Bronchial epithelial cell (primary cell): ENCODE results near the gene HECA. TPM values are rescaled to one million over a fixed set of nuclear protein-coding genes. Genes with fewer than 3 reads are reported as not detected.

ENCODE experiments used
- DNase-seq: peaks from one replicate; pipeline ENCODE4 v3.0.0-alpha.2; 2010; ENCODE audit warnings: low read depth
- FAIRE-seq: peaks from 2 replicates; lab custom pipeline; 2011; peaks lifted over from hg19 to GRCh38; lab: Jason Lieb, UNC
- H3K27me3 ChIP-seq: 2 replicates; pipeline ENCODE4 v1.5.1; 2011; ENCODE audit warnings: low read length; ENCODE audit not compliant: control insufficient read depth, insufficient read depth
- H3K36me3 ChIP-seq: 2 replicates; pipeline ENCODE4 v1.5.1; 2011; ENCODE audit warnings: low read length; ENCODE audit not compliant: control insufficient read depth, insufficient read depth
- H3K4me3 ChIP-seq: 2 replicates; pipeline ENCODE4 v1.5.1; 2011; ENCODE audit warnings: mild to moderate bottlenecking, low read depth, low read length, control low read depth
- total RNA-seq: library from RNA; depleted of rRNA; stranded (reverse); fragments of >200 nt; gene quantifications from 2 replicates; pipeline ENCODE4 v1.2.1, GENCODE V29; 2014
- TF ChIP-seq, protein P1 (sequence below): IDR thresholded peaks from 2 replicates; pipeline ENCODE4 v1.5.1; 2011; ENCODE audit warnings: mild to moderate bottlenecking, moderate library complexity, low read length, control low read depth, inconsistent platforms; ENCODE audit not compliant: insufficient read depth, severe bottlenecking

HECA gene, protein sequence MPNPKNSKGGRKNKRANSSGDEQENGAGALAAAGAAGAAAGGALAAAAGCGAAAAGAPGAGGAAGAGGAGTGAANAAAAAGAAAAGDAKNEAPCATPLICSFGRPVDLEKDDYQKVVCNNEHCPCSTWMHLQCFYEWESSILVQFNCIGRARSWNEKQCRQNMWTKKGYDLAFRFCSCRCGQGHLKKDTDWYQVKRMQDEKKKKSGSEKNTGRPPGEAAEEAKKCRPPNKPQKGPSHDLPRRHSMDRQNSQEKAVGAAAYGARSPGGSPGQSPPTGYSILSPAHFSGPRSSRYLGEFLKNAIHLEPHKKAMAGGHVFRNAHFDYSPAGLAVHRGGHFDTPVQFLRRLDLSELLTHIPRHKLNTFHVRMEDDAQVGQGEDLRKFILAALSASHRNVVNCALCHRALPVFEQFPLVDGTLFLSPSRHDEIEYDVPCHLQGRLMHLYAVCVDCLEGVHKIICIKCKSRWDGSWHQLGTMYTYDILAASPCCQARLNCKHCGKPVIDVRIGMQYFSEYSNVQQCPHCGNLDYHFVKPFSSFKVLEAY
- 23.8 and 25.5 TPM in 2 replicates for total RNA-seq

DNA sequence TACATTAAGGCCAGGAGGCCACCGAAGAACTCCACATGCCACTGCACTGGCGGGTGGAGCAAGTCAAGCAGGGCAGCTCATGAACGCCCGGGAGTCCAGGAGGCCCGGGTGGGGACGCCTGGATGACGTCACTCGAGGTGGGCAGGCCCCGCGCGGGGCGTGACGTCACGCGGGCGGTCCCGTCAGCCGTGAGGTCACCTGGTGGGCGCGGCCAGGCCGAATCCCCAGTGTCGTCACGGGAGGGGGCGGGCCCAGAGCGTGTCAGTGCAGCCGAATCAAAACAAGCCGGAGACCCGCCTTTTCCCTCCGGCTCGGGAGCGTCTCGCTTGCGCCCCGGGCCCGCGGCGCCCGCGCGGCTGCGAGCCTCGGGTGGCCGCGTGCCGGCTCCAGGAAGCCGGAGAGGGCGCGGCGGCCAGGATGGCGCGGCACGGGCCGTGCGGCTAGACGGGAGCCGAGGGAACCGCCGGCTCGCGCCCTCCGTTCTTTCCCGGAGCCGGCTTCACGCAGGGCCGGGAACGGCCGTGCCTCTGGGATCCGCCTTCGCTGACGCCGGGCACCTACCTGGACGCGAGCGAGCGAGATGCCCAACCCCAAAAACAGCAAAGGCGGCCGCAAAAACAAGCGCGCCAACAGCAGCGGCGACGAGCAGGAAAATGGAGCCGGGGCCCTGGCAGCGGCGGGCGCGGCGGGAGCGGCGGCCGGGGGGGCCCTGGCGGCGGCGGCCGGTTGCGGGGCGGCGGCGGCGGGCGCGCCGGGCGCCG, at the start of gene HECA:
Gene HECA (plus strand): TSS at position 264 of the 761 bp plus-strand sequence. CDS start 317 bp downstream, at position 581.
- DNase-seq (peak; percentile 79), FAIRE-seq (no peak)
- H3K36me3 ChIP-seq: no peaks in the 10 kb centered on the region
- H3K4me3 ChIP-seq: peak within 1 kb of the TSS; percentile 79
- TF ChIP-seq, protein P1, sequence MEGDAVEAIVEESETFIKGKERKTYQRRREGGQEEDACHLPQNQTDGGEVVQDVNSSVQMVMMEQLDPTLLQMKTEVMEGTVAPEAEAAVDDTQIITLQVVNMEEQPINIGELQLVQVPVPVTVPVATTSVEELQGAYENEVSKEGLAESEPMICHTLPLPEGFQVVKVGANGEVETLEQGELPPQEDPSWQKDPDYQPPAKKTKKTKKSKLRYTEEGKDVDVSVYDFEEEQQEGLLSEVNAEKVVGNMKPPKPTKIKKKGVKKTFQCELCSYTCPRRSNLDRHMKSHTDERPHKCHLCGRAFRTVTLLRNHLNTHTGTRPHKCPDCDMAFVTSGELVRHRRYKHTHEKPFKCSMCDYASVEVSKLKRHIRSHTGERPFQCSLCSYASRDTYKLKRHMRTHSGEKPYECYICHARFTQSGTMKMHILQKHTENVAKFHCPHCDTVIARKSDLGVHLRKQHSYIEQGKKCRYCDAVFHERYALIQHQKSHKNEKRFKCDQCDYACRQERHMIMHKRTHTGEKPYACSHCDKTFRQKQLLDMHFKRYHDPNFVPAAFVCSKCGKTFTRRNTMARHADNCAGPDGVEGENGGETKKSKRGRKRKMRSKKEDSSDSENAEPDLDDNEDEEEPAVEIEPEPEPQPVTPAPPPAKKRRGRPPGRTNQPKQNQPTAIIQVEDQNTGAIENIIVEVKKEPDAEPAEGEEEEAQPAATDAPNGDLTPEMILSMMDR: no peak
- no peaks in the 10 kb centered on the region for H3K27me3 ChIP-seq

DNA sequence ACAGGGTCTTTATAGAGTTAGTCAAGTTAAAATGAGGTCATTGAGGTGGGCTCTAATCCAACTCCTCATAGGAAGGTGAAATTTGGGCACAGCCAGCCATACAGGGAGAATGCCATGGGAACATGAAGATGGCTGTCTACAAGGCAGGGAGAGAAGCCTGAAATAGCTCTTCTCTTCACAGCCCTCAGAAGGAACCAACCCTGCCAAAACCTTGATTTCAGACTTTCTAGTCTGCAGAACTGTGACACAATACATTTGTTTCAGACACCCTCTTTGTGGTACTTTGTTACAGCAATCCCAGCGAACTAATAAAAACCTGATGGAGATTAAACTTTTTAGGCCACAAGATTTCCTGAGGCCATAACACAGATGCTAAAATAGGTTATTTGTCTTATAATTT, 43.1 kb upstream of the HECA start:
- TF ChIP-seq, protein P1: no peak
- Histone ChIP-seq H3K36me3 (no peaks in the 10 kb centered on the region), H3K4me3 (no peak overlapping the region), H3K27me3 (no peaks in the 10 kb centered on the region)
- FAIRE-seq (no peak), DNase-seq (no peak)

DNA sequence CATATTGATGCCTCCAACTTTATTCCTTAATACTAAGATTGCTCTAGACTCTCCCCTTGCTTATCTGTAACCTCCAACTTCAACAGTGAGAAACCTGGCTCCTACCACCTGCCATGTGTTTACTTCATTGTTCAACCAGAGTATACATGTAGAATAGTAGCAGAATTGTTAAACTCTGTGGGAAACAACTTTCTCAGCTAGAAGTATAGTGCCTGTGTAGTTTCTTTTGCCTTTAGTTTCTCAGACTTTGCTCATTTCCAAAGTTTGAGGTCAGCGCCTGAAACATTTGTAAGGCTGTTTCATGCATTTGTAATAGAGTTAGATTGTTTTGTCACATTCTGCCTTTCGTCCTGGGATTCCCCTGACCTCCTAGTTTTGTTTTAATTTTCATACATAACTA, 34.9 kb upstream of the HECA start:
- Histone ChIP-seq H3K27me3 (no peaks in the 10 kb centered on the region), H3K4me3 (no peak overlapping the region), H3K36me3 (no peaks in the 10 kb centered on the region)
- DNase-seq (no peak), FAIRE-seq (no peak)
- TF ChIP-seq, protein P1: no peak

DNA sequence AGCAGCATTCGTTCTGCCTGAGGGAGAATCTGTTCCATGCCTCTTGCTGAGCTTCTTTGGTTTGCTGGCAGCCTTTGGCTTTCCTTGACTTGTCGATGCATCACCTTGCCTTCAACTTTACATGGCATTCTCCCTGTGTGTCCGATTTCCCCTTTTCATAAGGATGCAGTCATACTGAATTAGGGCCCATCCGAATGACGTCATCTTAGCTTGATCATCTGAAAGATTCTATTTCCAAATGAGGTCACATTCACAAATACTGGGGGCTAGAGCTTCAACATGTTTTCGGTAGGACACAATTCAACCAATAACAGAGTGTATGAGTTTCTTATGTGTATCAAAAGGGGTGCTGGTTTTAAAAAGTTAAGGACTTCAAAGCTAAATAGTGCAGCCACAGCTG, 27.8 kb upstream of the HECA start:
- no peaks in the 10 kb centered on the region for H3K36me3 ChIP-seq
- DNase-seq: no peak
- TF ChIP-seq, protein P1: no peak
- H3K4me3 ChIP-seq: no peak overlapping the region
- no peak for FAIRE-seq
- no peaks in the 10 kb centered on the region for H3K27me3 ChIP-seq

DNA sequence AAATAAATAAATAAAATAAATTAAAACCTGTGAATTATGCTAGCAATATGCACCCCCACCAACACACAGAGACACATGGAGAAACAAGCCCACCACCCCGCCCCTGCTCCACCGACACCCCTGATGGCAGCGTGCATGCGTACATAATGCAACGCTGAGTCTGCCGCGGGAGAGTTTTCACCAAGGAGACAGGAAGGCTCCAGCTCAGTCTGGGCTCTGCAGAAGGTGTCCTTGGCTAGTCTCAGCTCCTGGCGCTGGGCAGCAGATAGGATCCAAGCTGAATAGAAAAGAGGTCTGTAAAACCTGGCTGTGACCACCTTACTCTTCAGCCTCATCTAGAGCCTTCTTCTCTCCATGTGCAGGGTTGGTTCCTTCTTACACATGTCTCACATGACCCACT, 26.5 kb upstream of the HECA start:
- TF ChIP-seq, protein P1: no peak
- Histone ChIP-seq H3K4me3 (no peak overlapping the region), H3K36me3 (no peaks in the 10 kb centered on the region), H3K27me3 (no peaks in the 10 kb centered on the region)
- FAIRE-seq (no peak), DNase-seq (no peak)
